NCI-H2227 (cell line): ENCODE results near the gene IGIP.

Source experiments
- DNase-seq: peaks from one replicate; lab custom pipeline; 2025; ENCODE audit not compliant: unreplicated experiment; lab: John Stamatoyannopoulos, UW

IGIP gene

DNA sequence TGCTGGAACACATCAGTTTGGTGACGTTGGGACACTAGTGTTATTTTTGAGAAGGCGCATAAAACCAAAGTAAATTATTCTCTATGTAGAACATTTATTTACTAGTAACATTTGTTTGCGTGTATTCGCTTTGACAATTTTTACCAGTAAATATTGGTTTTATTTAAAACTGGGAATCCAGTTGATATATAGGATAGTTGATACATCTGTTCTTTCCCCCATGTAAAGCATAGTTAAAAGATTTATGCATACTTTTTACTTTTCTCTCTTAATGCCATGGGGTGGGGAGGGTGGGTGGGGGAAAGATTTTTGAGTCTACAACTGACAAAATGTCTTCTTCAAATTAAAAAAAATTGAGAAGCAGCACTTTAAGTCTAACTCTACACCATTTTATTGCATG is at the start of gene IGIP:
IGIP (plus strand) TSS at position 301 of the 400 bp plus-strand sequence. CDS start 2,540 bp downstream, outside the sequence.
- no peak for DNase-seq

DNA sequence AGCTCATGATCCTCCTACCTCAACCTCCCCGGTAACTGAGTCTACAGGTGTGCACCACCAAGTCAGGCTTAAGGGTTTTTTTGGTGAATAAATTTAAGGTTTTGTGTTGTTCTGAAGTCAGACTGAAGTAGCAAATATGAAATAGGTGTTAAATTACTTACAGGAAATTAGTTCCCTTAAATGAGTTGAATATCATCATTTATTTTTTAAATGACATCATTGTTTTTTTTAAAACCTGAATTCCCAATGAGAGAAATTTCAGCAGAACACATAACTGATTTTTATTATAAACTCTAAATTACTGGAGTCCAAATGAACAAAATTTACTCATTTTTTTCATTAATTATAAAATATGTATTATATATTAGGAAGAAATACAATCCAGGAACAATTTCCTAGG is 49.6 kb upstream of the IGIP start:
- DNase-seq: no peak

DNA sequence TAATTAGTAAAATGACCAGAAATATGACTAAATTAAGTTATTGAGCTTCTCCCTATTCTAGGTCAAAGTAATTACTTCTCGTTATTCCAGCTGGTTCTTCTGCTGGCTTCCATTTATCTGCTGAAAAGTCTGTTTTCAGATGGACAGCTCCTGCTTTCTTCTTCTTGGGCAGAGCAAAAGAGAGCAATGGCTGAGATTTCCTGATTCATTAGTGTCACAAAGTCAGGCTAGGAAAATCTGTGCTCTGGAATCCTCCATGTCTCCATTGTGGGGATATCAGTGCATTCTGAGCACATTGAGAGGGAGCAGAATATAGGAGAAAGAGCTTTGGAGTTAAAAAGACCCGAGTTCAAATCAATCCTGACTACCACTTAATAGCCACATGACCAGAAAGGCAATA is 48.9 kb upstream of the IGIP start:
- DNase-seq: no peak

DNA sequence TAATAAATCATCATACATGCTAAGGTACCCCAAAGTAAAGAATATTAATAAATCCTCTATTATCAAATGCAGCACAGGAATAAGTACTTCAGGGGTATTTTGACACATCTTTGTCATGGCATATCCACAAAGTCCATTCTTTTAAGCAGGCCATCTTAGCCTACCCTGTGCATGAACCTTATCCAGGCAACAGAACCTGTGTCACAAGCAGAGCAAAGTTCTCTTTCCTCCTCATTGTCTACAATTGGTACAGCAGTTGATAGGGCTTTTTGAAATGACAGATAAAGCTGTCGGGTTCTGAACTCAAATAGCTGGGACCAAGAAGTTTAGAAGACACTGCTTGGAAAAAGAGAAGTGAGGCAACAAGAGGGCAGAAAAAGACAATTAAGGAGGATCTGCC is 42.6 kb upstream of the IGIP start:
- DNase-seq: no peak

DNA sequence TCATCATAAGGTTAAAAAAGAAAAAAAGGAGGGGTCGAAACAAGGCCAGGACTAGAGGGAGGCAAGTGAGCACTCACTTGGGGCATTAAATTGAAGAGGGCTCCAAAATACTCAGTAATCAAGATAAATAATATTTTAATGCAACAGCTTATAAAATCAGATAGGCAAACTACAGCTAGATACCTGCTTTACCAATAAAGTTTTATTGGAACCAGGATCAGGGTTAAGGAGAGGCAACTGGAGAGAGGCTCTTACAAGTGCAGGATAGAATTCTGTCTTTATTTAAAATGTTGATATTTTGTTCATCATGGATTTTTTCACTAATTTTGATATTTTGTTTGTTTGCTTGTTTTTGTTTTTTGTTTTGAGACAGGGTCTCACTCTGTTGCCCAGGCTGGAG is 42.1 kb upstream of the IGIP start:
- DNase-seq: no peak

DNA sequence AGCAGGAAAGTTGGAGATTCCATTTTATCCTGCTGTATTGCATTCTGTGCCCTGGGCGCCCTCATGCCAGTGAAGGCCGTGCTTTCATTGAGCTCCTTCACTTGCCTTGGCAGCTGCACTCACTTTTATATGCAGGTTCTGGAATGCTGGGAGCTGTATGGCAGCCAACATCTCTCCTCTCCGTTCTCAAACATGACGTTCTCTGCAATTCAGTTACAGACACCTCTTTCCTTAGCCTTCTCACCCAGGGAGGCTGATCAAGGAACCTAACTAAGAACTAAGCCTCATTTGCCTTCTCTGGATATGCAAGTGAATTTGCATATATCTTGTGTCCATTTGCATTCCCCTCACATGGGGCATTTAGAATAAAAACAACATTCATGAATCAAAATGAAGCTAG is 41.2 kb upstream of the IGIP start:
- DNase-seq: no peak

DNA sequence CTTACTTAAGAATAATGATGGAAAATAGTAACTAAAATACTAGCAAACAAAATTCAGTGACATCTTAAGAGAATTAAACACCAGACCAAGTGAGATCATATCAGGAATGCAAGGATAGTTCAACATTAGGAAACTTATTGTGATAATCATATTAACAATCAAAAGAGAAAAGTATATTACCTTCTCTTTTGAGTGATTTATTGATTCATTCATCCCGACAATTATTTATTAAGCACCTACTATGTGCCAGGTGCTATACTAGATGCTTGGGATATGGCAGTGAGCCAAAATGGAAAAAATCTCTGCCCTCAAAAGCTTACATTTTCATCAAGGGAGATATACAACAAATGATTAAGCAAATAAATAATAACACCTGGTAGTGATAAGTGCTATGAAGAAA is 35.5 kb upstream of the IGIP start:
- DNase-seq: no peak

DNA sequence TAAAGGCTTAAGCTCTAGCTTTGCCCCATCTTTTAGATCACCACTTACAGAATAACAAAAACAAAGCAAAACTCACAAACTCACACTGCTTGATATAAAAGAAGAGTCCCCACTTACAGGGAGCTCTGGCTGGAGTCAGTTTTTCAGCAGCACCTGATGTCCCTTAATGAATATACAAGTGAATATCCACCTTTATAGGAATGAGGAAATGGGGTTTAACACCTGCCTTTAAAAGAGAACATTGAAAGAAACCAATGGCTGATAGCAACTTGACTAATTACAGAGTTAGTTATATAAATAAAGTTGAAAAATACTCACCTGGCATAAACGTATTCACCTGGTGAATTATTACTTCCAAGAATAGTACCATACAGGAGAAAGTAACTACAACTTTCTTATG is 32.6 kb upstream of the IGIP start:
- DNase-seq: no peak

DNA sequence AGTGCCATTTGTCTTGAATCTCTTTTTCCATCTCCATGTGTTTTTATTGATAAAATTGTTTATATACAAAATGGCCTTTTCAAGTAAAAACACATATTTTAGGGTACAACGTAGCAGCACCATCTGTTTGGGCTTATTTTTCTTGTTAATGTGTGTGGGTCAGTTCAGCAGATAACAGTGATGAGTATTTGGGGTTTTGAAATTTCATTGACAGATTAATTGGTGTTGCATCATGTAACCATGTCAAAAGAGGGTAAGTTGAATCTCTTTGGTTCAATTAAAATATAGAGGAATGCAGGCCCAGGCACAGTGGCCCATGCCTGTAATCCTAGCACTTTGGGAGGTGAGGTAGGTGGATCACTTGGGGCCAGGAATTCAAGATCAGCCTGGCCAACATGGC is 31.9 kb upstream of the IGIP start:
- DNase-seq: no peak

DNA sequence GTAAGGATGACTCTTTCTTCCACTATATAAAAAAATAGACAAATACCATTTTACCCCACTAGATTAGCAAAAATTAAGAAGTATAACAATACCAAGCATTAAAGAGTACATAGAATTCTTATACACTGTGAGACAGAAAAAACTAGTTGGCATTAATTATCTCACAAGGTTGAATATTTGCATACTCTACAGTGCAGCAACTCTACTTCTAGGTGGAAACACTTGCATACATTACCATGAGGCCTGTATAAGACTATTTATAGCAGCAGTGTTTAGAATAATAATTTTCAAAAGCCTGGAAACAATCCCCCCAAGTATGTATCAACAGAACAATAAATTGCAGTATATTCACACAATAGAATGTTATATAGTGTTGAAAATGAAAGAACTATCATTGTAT is 30.8 kb upstream of the IGIP start:
- DNase-seq: no peak

DNA sequence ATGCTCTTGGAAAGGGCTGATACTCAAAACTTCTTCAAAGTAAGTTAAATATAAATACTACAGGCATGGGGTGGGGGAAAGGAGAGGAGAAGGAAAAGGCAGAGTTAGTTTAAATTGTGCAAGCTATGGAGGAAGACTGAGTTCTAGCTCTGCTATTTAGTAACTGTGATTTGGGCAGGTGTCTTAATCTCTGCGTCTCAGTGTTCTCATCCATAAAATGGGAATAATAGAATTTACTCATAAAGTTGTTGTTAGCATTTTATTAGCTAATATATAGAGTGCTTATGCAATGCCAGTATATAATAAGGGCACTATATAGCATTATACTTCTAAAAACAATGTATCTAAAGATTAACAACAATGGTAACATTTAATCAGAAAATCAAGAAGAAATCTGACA is 24.6 kb upstream of the IGIP start:
- DNase-seq: no peak

DNA sequence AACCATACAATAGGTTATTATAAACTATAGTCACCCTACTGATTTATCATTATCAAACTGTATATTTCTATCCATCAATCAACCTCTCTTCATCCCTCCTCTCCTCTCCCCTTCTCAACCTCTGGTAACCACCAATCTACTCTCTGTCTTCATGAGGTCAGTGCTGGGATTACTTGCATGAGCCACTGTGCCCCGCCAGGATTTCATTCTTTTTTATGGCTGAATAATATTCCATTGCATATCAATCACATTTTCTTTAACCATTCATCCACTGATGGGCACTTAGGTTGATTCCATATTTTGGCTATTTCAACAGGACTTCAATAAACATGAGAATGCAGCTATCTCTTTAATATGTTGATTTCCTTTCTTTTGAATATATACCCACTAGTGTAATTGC is 22.6 kb upstream of the IGIP start:
- no peak for DNase-seq

DNA sequence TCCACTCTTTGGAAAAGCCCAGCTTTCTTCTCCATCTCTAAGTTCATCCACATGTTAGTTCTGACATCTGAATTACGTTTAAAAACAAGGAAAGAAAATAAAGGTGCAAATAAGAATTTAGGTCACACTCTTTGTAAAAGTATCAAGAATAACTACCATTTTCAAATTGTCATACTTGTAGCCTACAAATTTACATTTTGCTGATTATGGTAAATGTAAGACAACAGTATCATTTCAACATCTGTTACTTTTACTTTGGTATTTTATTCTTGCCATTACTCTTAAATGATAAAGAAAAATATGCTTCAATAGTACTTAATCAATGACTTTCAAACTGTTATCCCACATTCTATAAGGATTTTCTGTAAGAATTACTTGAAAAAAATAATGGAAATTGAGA is 21.6 kb upstream of the IGIP start:
- no peak for DNase-seq

DNA sequence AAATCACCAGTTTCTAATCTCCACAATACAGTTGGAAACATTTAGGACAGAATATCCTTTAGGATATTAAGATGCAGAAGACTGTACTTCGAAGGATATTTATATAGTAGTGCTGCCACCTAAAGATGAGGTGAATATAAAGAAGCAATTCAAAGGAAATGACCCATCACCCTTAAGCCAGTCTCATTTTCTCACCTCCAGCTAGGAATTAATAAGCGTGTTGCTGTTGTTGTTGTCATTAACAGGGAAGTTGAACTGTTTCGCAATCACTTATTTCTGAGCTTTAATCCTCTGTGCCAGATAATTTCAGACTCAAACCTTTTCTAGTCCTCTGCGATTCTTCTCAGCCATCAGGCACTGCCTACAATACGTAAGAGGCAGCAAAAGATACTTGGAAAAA is 19.6 kb upstream of the IGIP start:
- no peak for DNase-seq

DNA sequence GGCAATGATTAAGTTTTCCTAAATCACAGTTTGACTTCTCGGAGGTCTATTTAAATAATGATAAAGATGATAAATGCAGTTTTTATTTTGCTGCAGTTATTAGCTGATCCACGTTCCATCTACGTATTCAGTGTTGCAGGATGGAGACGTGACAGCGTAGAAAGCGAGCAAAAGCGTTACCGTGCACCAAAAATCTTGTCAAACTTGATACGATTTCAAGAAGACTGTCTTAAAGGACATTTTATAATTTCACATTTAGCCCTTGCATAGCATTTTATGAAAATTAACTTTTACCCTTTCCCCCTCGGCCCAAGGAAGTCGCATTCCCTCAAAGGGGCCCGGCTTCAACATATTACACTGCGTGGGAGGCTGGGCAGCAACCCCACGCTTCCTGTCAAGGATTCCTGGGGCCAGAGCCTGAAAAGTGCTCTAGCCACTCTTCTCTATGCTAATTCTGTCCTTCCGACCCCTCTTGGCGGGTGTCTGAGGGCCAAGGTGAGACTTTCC is 18.9 kb upstream of the IGIP start:
- DNase-seq: no peak

DNA sequence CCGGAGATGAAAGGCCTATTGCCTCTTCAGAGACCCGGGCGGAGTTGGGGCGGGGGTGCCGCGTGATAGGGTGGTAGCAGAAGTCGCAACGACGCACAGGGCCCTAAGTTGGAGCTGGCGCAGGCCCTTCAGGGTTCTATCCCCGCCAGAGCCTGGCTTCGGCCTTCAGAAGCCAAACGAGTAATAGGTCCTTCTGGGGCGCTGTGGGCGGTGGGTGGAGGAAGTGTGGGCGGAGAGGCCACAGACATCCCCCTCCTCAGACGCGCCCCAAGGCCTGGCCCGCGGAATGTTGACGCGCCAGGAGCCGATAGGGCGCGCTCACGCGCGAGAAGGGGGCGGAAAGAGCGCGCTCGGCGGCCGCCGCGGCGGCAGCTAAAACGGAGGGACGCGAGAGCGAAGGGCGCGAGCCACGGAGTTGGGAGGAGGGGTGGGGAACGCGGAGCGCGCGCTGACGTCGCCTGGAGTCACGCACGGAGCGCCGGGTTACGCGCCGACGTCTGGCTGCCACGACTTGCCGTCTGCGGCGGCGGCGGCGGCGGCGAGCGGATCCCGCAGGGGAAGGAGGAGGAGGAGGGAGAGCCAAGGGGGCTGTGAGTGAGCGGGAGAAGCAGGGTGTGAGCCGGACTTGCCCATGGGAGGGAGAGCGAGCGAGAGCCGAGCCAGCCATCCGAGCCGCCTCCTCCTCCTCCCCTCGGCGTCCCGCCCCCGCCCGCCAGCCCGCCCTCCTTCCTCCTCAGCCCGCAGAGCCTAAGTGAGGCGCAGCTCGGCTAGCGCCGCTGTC is 18.2 kb upstream of the IGIP start:
- peak; percentile 92 for DNase-seq

DNA sequence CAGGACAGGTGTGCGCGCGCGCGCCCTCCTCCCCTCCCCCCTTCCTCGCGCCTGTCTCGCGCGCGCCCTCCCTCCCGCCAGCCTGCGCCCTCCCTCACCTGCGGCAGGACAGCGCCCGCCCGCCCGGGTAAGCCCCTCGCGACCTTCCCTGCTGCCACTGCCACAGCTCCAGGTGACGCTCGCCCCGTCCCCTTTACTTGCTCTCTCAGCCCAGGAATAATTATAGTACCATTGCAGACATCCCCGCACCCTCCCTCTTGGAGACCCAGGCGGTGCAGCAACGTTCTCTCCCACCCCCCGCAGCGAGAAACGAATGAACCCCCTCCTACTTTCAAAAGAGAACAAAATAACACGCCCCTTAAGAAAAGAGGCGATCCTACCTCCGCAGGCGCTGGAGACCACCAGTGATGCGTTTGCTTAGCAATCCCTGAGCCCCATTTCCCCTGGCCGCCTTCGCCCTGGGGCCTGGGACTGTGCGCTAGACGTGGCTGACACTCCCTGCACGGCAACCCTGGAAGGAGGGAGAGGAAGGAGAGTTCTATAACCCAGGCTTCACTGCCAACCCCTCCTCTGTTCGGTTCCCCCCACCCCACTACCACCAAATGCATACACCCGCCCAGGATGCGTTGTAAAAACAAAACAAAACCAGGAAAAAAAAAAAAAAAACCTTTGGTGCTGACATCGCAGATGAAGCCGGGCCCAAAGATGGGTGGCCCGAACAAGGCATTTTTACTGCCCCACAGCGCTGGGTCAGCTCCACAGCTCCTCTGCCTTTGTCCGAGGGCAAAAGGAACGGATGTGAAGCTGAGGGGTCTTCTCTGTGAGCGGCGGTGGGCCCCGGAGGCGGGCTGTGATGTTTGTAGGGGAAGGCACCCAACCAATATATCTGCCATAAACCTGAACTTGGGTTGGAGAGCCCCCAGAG is 17.4 kb upstream of the IGIP start:
- peak; percentile 50 for DNase-seq

DNA sequence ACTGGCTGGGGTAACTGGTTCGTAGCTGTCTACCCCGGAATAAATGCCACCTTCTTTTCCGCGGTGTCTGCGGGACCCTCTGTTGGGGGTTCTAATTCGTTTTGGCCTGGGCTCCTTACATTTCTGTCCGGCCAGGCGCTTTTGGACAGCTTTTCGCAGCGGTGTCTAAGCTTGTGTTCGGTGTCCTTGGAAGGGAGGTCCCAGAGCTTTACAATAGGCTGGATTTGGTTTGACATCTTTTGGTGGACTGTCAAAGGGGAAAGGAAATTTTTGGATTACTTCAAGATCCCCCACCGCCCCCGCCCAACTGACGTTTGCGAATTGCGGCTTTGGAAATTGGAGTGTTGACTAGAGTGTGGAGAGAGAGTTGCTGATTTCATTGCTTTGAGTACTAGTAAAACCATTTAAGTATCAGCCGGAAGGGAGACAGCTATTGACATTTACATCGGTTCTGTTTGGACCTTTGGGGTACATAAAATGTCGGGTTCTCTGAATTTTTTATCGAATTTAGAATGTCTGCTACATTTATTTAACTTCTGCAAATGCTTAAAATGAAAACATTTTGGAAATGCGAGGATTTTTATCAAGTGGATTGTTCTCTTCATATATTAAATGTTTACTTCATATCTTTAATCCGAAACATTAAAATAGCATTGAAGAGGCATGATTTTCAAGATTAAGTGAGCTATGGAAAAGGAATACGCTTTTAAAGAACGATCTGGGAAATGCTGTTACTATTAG is 16.5 kb upstream of the IGIP start:
- no peak for DNase-seq

DNA sequence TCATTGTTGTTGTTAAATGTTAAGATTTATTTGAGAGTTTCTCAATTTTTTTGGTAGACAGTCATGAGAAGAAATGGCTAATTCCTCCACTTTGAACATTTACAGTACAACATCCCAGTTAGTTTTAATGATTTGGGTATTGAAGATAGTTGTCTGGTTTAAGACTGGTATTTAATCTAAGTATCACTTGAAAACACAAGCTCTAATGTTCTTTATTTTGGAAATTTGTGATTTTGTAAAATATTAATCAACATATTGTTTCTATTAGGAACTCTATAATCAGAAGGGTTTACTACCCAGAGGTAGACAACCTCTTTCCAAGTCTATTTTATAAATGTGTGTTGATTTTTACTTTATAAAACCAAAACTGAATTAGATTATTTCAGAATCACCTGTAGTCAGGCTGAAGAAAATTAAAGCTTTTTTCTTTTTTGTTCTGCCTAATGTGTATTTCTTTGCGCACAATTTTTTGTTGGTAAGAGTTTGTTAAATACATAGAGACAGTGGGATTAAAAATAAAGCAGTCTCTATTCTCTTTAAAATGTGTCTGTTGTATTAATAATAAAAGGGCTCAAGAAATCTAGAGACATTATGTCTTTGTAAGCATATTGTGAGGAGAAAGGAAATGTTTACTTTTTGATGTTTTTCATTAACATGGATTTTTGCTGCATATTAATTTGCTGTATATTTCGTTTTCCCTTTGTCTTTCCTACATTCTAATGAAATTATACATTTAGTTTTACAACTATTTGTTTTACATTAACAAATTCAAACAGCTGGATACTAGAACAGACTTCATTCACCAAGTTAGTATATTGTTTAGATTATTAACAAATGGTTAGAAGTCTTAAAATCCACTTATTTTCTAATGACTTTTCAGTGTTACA is 15.7 kb upstream of the IGIP start:
- no peak for DNase-seq

DNA sequence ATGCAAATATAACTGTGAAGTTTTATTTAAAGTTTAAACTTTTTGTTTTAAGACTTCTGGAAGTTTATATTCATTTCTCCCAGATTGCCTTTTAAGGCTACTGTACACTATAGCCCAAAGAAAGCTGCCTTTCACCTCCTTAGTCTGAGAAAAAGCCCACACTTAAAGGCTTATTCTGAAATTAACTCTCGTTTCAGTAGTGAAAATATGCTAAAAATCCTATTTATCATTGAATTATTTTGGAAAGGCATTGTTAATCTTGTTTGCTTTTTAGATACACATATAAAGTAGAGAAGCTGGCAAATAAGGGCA is 15.1 kb upstream of the IGIP start:
- DNase-seq: no peak
